Heart right ventricle (tissue), 16 donors: ENCODE results near the gene ZBTB9. TPM values are rescaled to one million over a fixed set of nuclear protein-coding genes. Genes with fewer than 3 reads are reported as not detected.

ENCODE experiments used
- ATAC-seq, 8 donors: fragments of 200-7000 bp; cut with Tn5 transposase; one replicate each; pipeline ENCODE4 v1.9.1; 2020; ENCODE audit warnings: mild to moderate bottlenecking in 8 of 8, moderate library complexity in 8 of 8, moderate number of reproducible peaks in 1 of 8
- DNase-seq, 2 donors: peaks; one replicate each; pipeline ENCODE4 v3.0.0-alpha.2; 2020
- H3K27ac ChIP-seq, 10 donors: fragments of 200-600 bp; sonication (generic) in 2 of 10; one replicate each; pipeline versions ENCODE4 v1.5.0 to v1.8.0; 2020 to 2022; ENCODE audit warnings: mild to moderate bottlenecking in 3 of 10
- H3K27me3 ChIP-seq, 7 donors: fragments of 200-600 bp; one replicate each; pipeline ENCODE4 v1.8.0; 2021 to 2022; ENCODE audit warnings: mild to moderate bottlenecking in 2 of 7
- H3K36me3 ChIP-seq, 9 donors: fragments of 200-600 bp; sonication (generic) in 1 of 9; one replicate each; pipeline versions ENCODE4 v1.5.0 to v1.8.0; 2020 to 2022; ENCODE audit warnings: mild to moderate bottlenecking in 2 of 9
- H3K4me1 ChIP-seq, 9 donors: fragments of 200-600 bp; sonication (generic) in 1 of 9; one replicate each; pipeline versions ENCODE4 v1.5.0 to v1.8.0; 2020 to 2022; ENCODE audit warnings: mild to moderate bottlenecking in 4 of 9
- H3K4me3 ChIP-seq, 10 donors: fragments of 200-600 bp; sonication (generic) in 2 of 10; one replicate each; pipeline versions ENCODE4 v1.5.0 to v1.8.0; 2020 to 2022; ENCODE audit warnings: mild to moderate bottlenecking in 7 of 10, moderate library complexity in 2 of 10
- H3K9me3 ChIP-seq, 11 donors: fragments of 200-600 bp in 10 of 11; sonication (generic) in 2 of 11; one replicate each; pipeline versions ENCODE4 v1.5.0 to v1.8.0; 2013 to 2022; ENCODE audit warnings: mild to moderate bottlenecking in 2 of 11, control low read depth in 1 of 11, moderate library complexity in 1 of 11
- CTCF ChIP-seq, 9 donors: fragments of 200-600 bp; sonication (generic) in 2 of 9; IDR thresholded peaks; one replicate each; pipeline versions ENCODE4 v1.5.0 to v1.8.0; 2021 to 2022; ENCODE audit warnings: antibody characterized with exemption in 9 of 9, mild to moderate bottlenecking in 5 of 9, moderate library complexity in 1 of 9
- WGBS, 2 donors: extraction: QIAGEN DNeasy Blood & Tissue Kit; methylation state at CpG; one replicate each; pipeline ENCODE4 v1.1.7; 2013; ENCODE audit warnings: inconsistent platforms in 1 of 2; 5-methylcytosine and 5-hydroxymethylcytosine counted together
- intact Hi-C, 10 donors: fragments of 100-400 bp; cut with DNase I; formaldehyde crosslinking; loops; one replicate each; pipeline versions ENCODE4 v1.11.1 to v1.14.2; 2022
- long read RNA-seq, 3 donors: library from polyadenylated mRNA; unstranded; transcript quantifications; one replicate each; pipeline ENCODE4 v2.0.0, GENCODE V29; 2020 to 2021
- polyA plus RNA-seq, 2 donors: library from polyadenylated mRNA; stranded (reverse); fragments of 200-250 nt; gene quantifications; one replicate each; pipeline ENCODE4 v1.2.3, GENCODE V29; 2013
- total RNA-seq, 10 donors: library from RNA; stranded (reverse); fragmentation: NEBNext Ultra II Directional in 3 of 10; extraction: Animal tissue kit (Norgen Biotek cat#: 25700) in 3 of 10; gene quantifications; one replicate each; pipeline versions ENCODE4 v1.2.1 to v1.2.4, GENCODE V29; 2021 to 2023
- donor health status: Arrhythmogenic right ventricular cardiomyopathy.
- donor health status: ischemic (EF 13 %, LVEDD 7.1; RV severe dilation, severe dysfunction).
- donor health status: healthy with polysubstance abuse.
- donor health status: DM: no; HTN: yes; CAD: no.
- donor health status: DM: no; HTN: no; CAD: no.
- donor health status: ischemic (EF 25% LVEDD 6.9; RV normal size, moderate dysfunction).
- donor health status: ischemic (EF 25% LVEDD 5.7; RV mildly dilated, moderate dysfunction).
- donor health status: healthy.
- donor health status: DM: yes; HTN: yes; CAD: no.
- donor health status: Ischemic cardiomyopathy.
- donor health status: ischemic (EF 35%, LVEDD 5.7; RV mildly dilated, moderate dysfunction).
- donor health status: nonischemic (EF 11% LVEDD 7.7; RV severe dilation, severe dysfunction).
- donor health status: DM: yes; HTN: yes; CAD: no.
- donor health status: PGD.
- donor health status: ischemic (EF 29% LVEDD 5.4; RV normal size, mild dysfunction).
- donor health status: nonischemic (EF 23%, LVEDD 6.1; RV moderate dilation, normal function).

Gene ZBTB9
- total RNA-seq (1 to 10 TPM; 2.7 to 6.5 (median 4.9) TPM), polyA plus RNA-seq (1 to 10 TPM; 1.2 to 4.3 TPM)
- long read RNA-seq, donor 1, transcript ZBTB9-201 (2 exons, 2,716 nt) = major isoform, 12 of 18 reads
- long read RNA-seq, donor 1, partial matches to known transcripts = 0 of 18 reads
- long read RNA-seq, donor 1, other reads (novel, unspliced or antisense) = 6 of 18 reads
- long read RNA-seq, donor 2, transcript ZBTB9-201 (2 exons, 2,716 nt) = major isoform, 7 of 9 reads
- long read RNA-seq, donor 2, partial matches to known transcripts = 0 of 9 reads
- long read RNA-seq, donor 2, other reads (novel, unspliced or antisense) = 2 of 9 reads
- long read RNA-seq, donor 3, transcript ZBTB9-201 (2 exons, 2,716 nt) = major isoform, 27 of 36 reads
- long read RNA-seq, donor 3, partial matches to known transcripts = 8 of 36 reads
- long read RNA-seq, donor 3, other reads (novel, unspliced or antisense) = 1 of 36 reads

- no peak for TF ChIP-seq CTCF (IDR thresholded peaks at IDR 0.05)
- ATAC-seq = peak; percentile 99 to 100 (median 99)
- DNase-seq = peak; percentile 95 to 96
- Histone ChIP-seq H3K36me3 (peaks cover 0 to 27% (median 0%) of the 10 kb centered on the region in 9 donors), H3K9me3 (no peaks in the 10 kb centered on the region), H3K27me3 (no peaks in the 10 kb centered on the region), H3K27ac (peak within 1 kb of the TSS in 9 of 10 donors; percentile 72 to 90 (median 87)), H3K4me1 (peaks cover 4 to 42% (median 17%) of the 10 kb centered on the region in 9 donors), H3K4me3 (peak within 1 kb of the TSS; percentile 61 to 97 (median 81))
- 0% methylated on average over 65 of the region's 65 CpGs for WGBS, 2 donors
- intact Hi-C loops = loop anchor here in 8 of 10 donors (2.0 to 10.0 kb wide), 3 partner anchors 63 to 121 kb away; partner anchors contain the start of gene KIFC1 (in 1 of the 8)
Measured at GRCh38 chr6:33454009-33454946, at the start of gene ZBTB9. TSS of gene ZBTB9 (plus strand) at chr6:33454576. CDS start at chr6:33455101, 525 bp downstream.

GRCh38 chr6:33404884-33405283 is 49.5 kb upstream of the ZBTB9 start:
- peaks cover 0 to 3% (median 0%) of the 10 kb centered on the region in 9 donors for H3K4me1 ChIP-seq
- peaks cover 0 to 28% (median 0%) of the 10 kb centered on the region in 9 donors for H3K36me3 ChIP-seq
- DNase-seq = no peak
- H3K9me3 ChIP-seq = no peaks in the 10 kb centered on the region
- intact Hi-C loops = no loop called here
- no peak overlapping the region for H3K27ac ChIP-seq
- H3K4me3 ChIP-seq = no peak overlapping the region
- TF ChIP-seq CTCF (IDR thresholded peaks at IDR 0.05) = no peak
- ATAC-seq = no peak
- WGBS, 2 donors = 94 to 95% methylated on average over 17 of the region's 17 CpGs
- no peaks in the 10 kb centered on the region for H3K27me3 ChIP-seq

- no peak for DNase-seq
- H3K9me3 ChIP-seq = no peaks in the 10 kb centered on the region
- 94 to 97% methylated on average over 15 of the region's 15 CpGs for WGBS, 2 donors
Measured at GRCh38 chr6:33405386-33405940, 48.9 kb upstream of the ZBTB9 start.

More at GRCh38 chr6:33405386-33405940, 48.9 kb upstream of the ZBTB9 start:
- Histone ChIP-seq H3K27ac (no peak overlapping the region), H3K27me3 (no peaks in the 10 kb centered on the region), H3K4me1 (peaks cover 0 to 4% (median 0%) of the 10 kb centered on the region in 9 donors), H3K36me3 (peaks cover 0 to 28% (median 0%) of the 10 kb centered on the region in 9 donors), H3K4me3 (no peak overlapping the region)
- ATAC-seq = no peak
- intact Hi-C loops = no loop called here
- no peak for TF ChIP-seq CTCF (IDR thresholded peaks at IDR 0.05)
